Trophoblast cell (in vitro differentiated cells and primary cell): ENCODE measurements around the gene IFNA1.
A peak's percentile ranks its signal among the peaks of the same experiment; 100 is the strongest.

Experiments used
- DNase-seq, 2 donors: peaks; one replicate each; pipeline ENCODE4 v3.0.0-alpha.2; 2016
- H2AFZ ChIP-seq: 2 replicates; pipeline ENCODE4 v1.6.1; 2013; ENCODE audit warnings: low read length, moderate library complexity, mild to moderate bottlenecking; ENCODE audit not compliant: insufficient read depth, poor library complexity
- H2AK5ac ChIP-seq: 2 replicates; pipeline ENCODE4 v1.6.1; 2013; ENCODE audit warnings: mild to moderate bottlenecking, low read length
- H2BK120ac ChIP-seq: 2 replicates; pipeline ENCODE4 v1.6.1; 2013; ENCODE audit warnings: low read length, mild to moderate bottlenecking, moderate library complexity; ENCODE audit not compliant: insufficient read depth, poor library complexity
- H2BK12ac ChIP-seq: 2 replicates; pipeline ENCODE4 v1.6.1; 2013; ENCODE audit warnings: mild to moderate bottlenecking, low read length, moderate library complexity
- H2BK5ac ChIP-seq: 2 replicates; pipeline ENCODE4 v1.6.1; 2013; ENCODE audit warnings: low read length, low read depth, moderate library complexity, mild to moderate bottlenecking; ENCODE audit not compliant: poor library complexity
- H3K14ac ChIP-seq: 2 replicates; pipeline ENCODE4 v1.6.1; 2013; ENCODE audit warnings: mild to moderate bottlenecking, low read length
- H3K18ac ChIP-seq: 2 replicates; pipeline ENCODE4 v1.6.1; 2013; ENCODE audit warnings: mild to moderate bottlenecking, low read length
- H3K23ac ChIP-seq: 2 replicates; pipeline ENCODE4 v1.6.1; 2013; ENCODE audit warnings: low read length
- H3K27ac ChIP-seq: 2 replicates; pipeline ENCODE4 v1.5.1; 2013; ENCODE audit warnings: low read depth, mild to moderate bottlenecking, inconsistent platforms, low read length, moderate library complexity
- H3K27me3 ChIP-seq: 2 replicates; pipeline ENCODE4 v1.6.1; 2013; ENCODE audit warnings: inconsistent platforms, mild to moderate bottlenecking, low read length, moderate library complexity; ENCODE audit not compliant: insufficient read depth
- H3K36me3 ChIP-seq, 2 experiments: 1 replicate in 1 of 2; 2 replicates in 1 of 2; pipeline ENCODE4 v1.6.1; 2013; ENCODE audit warnings: low read length in 2 of 2, mild to moderate bottlenecking in 2 of 2, moderate library complexity in 1 of 2; ENCODE audit not compliant: insufficient read depth in 2 of 2, control insufficient read depth in 1 of 2
- H3K4ac ChIP-seq: 2 replicates; pipeline ENCODE4 v1.6.1; 2013; ENCODE audit warnings: low read depth, mild to moderate bottlenecking, low read length, moderate library complexity
- H3K4me1 ChIP-seq, 2 experiments: 1 replicate in 1 of 2; 2 replicates in 1 of 2; pipeline ENCODE4 v1.6.1; 2013; ENCODE audit warnings: low read length in 2 of 2, mild to moderate bottlenecking in 2 of 2, moderate library complexity in 1 of 2; ENCODE audit not compliant: insufficient read depth in 2 of 2, control insufficient read depth in 1 of 2
- H3K4me2 ChIP-seq: 2 replicates; pipeline ENCODE4 v1.6.1; 2013; ENCODE audit warnings: inconsistent platforms, mild to moderate bottlenecking, low read length, moderate library complexity
- H3K4me3 ChIP-seq: 2 replicates; pipeline ENCODE4 v1.5.1; 2013; ENCODE audit warnings: mild to moderate bottlenecking, low read depth, low read length, inconsistent platforms
- H3K79me1 ChIP-seq: one replicate; pipeline ENCODE4 v1.6.1; 2013; ENCODE audit warnings: low read length
- H3K79me2 ChIP-seq: 2 replicates; pipeline ENCODE4 v1.6.1; 2013; ENCODE audit warnings: low read length, mild to moderate bottlenecking; ENCODE audit not compliant: control insufficient read depth, insufficient read depth, poor library complexity
- H3K9ac ChIP-seq: 2 replicates; pipeline ENCODE4 v1.6.1; 2013; ENCODE audit warnings: mild to moderate bottlenecking, low read length
- H3K9me3 ChIP-seq: 2 replicates; pipeline ENCODE4 v1.6.1; 2013; ENCODE audit warnings: low read depth, mild to moderate bottlenecking, control low read depth, inconsistent platforms, low read length; ENCODE audit not compliant: insufficient read depth
- H4K12ac ChIP-seq: 2 replicates; pipeline ENCODE4 v1.6.1; 2013; ENCODE audit warnings: low read depth, mild to moderate bottlenecking, low read length, moderate library complexity
- H4K8ac ChIP-seq: 2 replicates; pipeline ENCODE4 v1.6.1; 2013; ENCODE audit warnings: low read depth, mild to moderate bottlenecking, low read length, moderate library complexity
- H4K91ac ChIP-seq: one replicate; pipeline ENCODE4 v1.6.1; 2013; ENCODE audit warnings: low read depth, mild to moderate bottlenecking, low read length, moderate library complexity
- WGBS: extraction: QIAGEN DNeasy Blood & Tissue Kit; methylation state at CpG from one replicate; pipeline ENCODE4 v1.1.7; 2013; ENCODE audit warnings: missing lambda C conversion rate; ENCODE audit not compliant: insufficient read length, insufficient coverage; ENCODE audit errors: extremely low coverage; 5-methylcytosine and 5-hydroxymethylcytosine counted together

The IFNA1 gene

GRCh38 chr9:21450733-21451394 lies 10.6 kb downstream of the IFNA1 start:
- Histone ChIP-seq H3K18ac (no peak overlapping the region), H3K4me2 (no peak overlapping the region), H3K9me3 (no peaks in the 10 kb centered on the region), H3K4me1 (peaks cover 8 to 13% of the 10 kb centered on the region in 2 experiments), H2BK12ac (no peak overlapping the region), H2BK5ac (peak overlapping the region; percentile 78), H3K4me3 (no peak overlapping the region), H4K91ac (no peak overlapping the region), H2AK5ac (no peak overlapping the region), H3K79me1 (peaks cover 8% of the 10 kb centered on the region), H2AFZ (no peak overlapping the region), H4K12ac (no peak overlapping the region), H3K27me3 (no peaks in the 10 kb centered on the region), H2BK120ac (no peak overlapping the region), H3K23ac (no peak overlapping the region), H3K79me2 (no peaks in the 10 kb centered on the region), H3K27ac (peak overlapping the region; percentile 59), H3K36me3 (no peaks in the 10 kb centered on the region), H3K14ac (no peak overlapping the region), H3K9ac (no peak overlapping the region), H4K8ac (no peak overlapping the region), H3K4ac (no peak overlapping the region)
- peak; percentile 60 to 83 for DNase-seq
- no CpG with 5 or more reads among the region's 4 CpGs for WGBS

GRCh38 chr9:21452681-21453080 lies 12.4 kb downstream of the IFNA1 start:
- no peak overlapping the region for H2BK5ac ChIP-seq
- no peak overlapping the region for H3K4ac ChIP-seq
- H3K9ac ChIP-seq: no peak overlapping the region
- no peak overlapping the region for H3K14ac ChIP-seq
- no peak overlapping the region for H2AFZ ChIP-seq
- no peak overlapping the region for H3K27ac ChIP-seq
- no peak overlapping the region for H3K4me2 ChIP-seq
- no peak overlapping the region for H3K18ac ChIP-seq
- no peak overlapping the region for H2AK5ac ChIP-seq
- H3K27me3 ChIP-seq: no peaks in the 10 kb centered on the region
- no peaks in the 10 kb centered on the region for H3K79me2 ChIP-seq
- no CpG with 5 or more reads among the region's 4 CpGs for WGBS
- H4K91ac ChIP-seq: no peak overlapping the region
- peak overlapping the region; percentile 3 for H2BK12ac ChIP-seq
- H4K8ac ChIP-seq: no peak overlapping the region
- H3K79me1 ChIP-seq: peaks cover 8% of the 10 kb centered on the region
- no peak overlapping the region for H3K23ac ChIP-seq
- no peaks in the 10 kb centered on the region for H3K9me3 ChIP-seq
- no peak overlapping the region for H3K4me3 ChIP-seq
- peak; percentile 40 to 68 for DNase-seq
- no peak overlapping the region for H4K12ac ChIP-seq
- H2BK120ac ChIP-seq: no peak overlapping the region
- H3K4me1 ChIP-seq: peaks cover 8 to 13% of the 10 kb centered on the region in 2 experiments
- H3K36me3 ChIP-seq: no peaks in the 10 kb centered on the region

- Histone ChIP-seq H3K9ac (no peak overlapping the region), H3K18ac (no peak overlapping the region), H3K79me1 (peaks cover 8% of the 10 kb centered on the region), H3K23ac (no peak overlapping the region), H2BK120ac (no peak overlapping the region), H2BK5ac (no peak overlapping the region), H2AFZ (no peak overlapping the region), H2BK12ac (no peak overlapping the region), H3K79me2 (no peaks in the 10 kb centered on the region), H3K27ac (no peak overlapping the region), H2AK5ac (no peak overlapping the region), H3K9me3 (no peaks in the 10 kb centered on the region), H3K14ac (no peak overlapping the region), H3K27me3 (no peaks in the 10 kb centered on the region), H3K4me1 (peaks cover 8 to 12% of the 10 kb centered on the region in 2 experiments), H3K4me3 (no peak overlapping the region), H3K4me2 (no peak overlapping the region), H3K36me3 (no peaks in the 10 kb centered on the region), H3K4ac (no peak overlapping the region), H4K8ac (no peak overlapping the region), H4K12ac (no peak overlapping the region), H4K91ac (no peak overlapping the region)
- no CpG with 5 or more reads among the region's 2 CpGs for WGBS
- no peak for DNase-seq
Observed at GRCh38 chr9:21454149-21454548, 13.9 kb downstream of the IFNA1 start.

- Histone ChIP-seq H2BK12ac (no peak overlapping the region), H2BK120ac (no peak overlapping the region), H3K36me3 (no peaks in the 10 kb centered on the region), H3K4me2 (no peak overlapping the region), H3K27me3 (no peaks in the 10 kb centered on the region), H3K4me3 (no peak overlapping the region), H3K18ac (no peak overlapping the region), H2AFZ (no peak overlapping the region), H3K9me3 (no peaks in the 10 kb centered on the region), H3K14ac (no peak overlapping the region), H4K8ac (no peak overlapping the region), H3K4ac (no peak overlapping the region), H2AK5ac (no peak overlapping the region), H3K79me2 (no peaks in the 10 kb centered on the region), H4K91ac (no peak overlapping the region), H3K4me1 (peaks cover 3 to 6% of the 10 kb centered on the region in 2 experiments), H2BK5ac (no peak overlapping the region), H3K27ac (no peak overlapping the region), H4K12ac (no peak overlapping the region), H3K23ac (no peak overlapping the region), H3K9ac (no peak overlapping the region), H3K79me1 (peaks cover 4% of the 10 kb centered on the region)
- peak; percentile 52 to 72 for DNase-seq
Observed at GRCh38 chr9:21455320-21455719, 15.1 kb downstream of the IFNA1 start.
